Measurements from ENCODE around the gene REPS1.

DNA sequence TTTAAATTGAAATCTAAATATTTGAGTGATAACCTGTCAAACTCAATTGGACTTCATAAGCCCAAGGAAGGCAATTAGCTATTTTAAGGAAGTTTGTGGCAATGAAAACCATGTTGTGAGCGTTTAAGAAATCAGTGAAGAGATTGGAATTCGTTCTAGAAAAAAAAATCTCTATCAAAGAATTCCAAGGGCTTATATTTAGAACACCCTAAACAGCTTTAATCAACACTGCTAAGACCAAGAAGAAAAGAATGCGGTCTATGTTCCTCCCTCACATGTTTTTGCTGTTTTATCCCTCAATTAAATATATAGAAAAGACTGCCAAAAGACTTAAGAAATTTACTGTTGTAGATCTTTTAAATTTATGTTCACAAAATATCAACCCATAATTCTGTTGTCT lies 23.9 kb upstream of the REPS1 start:
- TF ChIP-seq, protein P1, sequence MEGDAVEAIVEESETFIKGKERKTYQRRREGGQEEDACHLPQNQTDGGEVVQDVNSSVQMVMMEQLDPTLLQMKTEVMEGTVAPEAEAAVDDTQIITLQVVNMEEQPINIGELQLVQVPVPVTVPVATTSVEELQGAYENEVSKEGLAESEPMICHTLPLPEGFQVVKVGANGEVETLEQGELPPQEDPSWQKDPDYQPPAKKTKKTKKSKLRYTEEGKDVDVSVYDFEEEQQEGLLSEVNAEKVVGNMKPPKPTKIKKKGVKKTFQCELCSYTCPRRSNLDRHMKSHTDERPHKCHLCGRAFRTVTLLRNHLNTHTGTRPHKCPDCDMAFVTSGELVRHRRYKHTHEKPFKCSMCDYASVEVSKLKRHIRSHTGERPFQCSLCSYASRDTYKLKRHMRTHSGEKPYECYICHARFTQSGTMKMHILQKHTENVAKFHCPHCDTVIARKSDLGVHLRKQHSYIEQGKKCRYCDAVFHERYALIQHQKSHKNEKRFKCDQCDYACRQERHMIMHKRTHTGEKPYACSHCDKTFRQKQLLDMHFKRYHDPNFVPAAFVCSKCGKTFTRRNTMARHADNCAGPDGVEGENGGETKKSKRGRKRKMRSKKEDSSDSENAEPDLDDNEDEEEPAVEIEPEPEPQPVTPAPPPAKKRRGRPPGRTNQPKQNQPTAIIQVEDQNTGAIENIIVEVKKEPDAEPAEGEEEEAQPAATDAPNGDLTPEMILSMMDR (conservative IDR thresholded peaks at IDR 0.05; ENCODE audit: low read depth, low read length), result no peak
- TF ChIP-seq EZH2 (IDR thresholded peaks at IDR 0.05; ENCODE audit: low read length, unreplicated experiment), result no peak
- TF ChIP-seq EZH2phosphoT487 (IDR thresholded peaks at IDR 0.05; ENCODE audit: borderline replicate concordance, low read length), result no peak

All from PC-3 (cell line).